ENCODE results near the gene TSHR. TPM values are rescaled to one million over a fixed set of nuclear protein-coding genes. Genes with fewer than 3 reads are reported as not detected.
A peak's percentile ranks its signal among the peaks of the same experiment; 100 is the strongest.

The TSHR gene
- total RNA-seq, 1 experiment from 2014 or later: not detected

DNA sequence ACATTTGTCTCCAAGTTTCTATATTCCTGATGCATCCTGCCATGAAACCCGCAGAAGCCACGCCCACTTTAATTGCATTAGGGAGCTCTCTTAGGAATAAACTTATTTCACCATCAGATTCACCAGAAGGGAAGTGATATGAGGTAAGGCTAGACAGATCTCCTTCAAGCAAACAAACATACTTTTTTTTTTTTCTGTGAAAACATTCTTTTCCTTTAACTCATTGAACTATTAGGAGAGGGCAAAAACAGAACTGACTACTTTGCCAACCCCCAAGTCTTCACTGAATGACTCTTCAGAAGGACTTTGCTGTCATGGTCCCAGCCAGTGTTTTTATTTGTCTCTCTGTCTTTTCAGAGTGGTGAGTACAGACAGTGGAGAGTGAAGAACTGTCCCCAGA, 216.9 kb downstream of the TSHR start:
- no peaks in the 10 kb centered on the region for H3K79me2 ChIP-seq (ENCODE audit: insufficient read depth, low read length)
- no peak overlapping the region for H3K27ac ChIP-seq (ENCODE audit: low read depth, low read length)
- peaks cover 3 to 13% of the 10 kb centered on the region in 2 experiments; a peak in 2 of 4 replicates for H3K4me1 ChIP-seq (ENCODE audit: control insufficient read depth in 1 of 2, insufficient read depth in 2 of 2, low read length in 2 of 2)
- no peaks in the 10 kb centered on the region for H4K20me1 ChIP-seq (ENCODE audit: insufficient read depth)
- no peak overlapping the region for H2AFZ ChIP-seq (ENCODE audit: low read depth, low read length, poor library complexity, severe bottlenecking)
- no peaks in the 10 kb centered on the region for H3K36me3 ChIP-seq (ENCODE audit: control insufficient read depth in 1 of 2, insufficient read depth in 2 of 2, low read length in 2 of 2)
- no peaks in the 10 kb centered on the region for H3K9me3 ChIP-seq (ENCODE audit: control insufficient read depth in 1 of 2, insufficient read depth in 1 of 2, low read depth in 1 of 2, low read length in 2 of 2)
- TF ChIP-seq EZH2phosphoT487 (IDR thresholded peaks at IDR 0.05; ENCODE audit: borderline replicate concordance) (no peak), EGR1 (IDR thresholded peaks at IDR 0.05; ENCODE audit: low read depth) (no peak), ZNF274 (IDR thresholded peaks at IDR 0.05; ENCODE audit: low read depth, low read length) (no peak), ELF1 (IDR thresholded peaks at IDR 0.05; ENCODE audit: borderline replicate concordance, low read depth) (no peak)
- TF ChIP-seq, protein P1, sequence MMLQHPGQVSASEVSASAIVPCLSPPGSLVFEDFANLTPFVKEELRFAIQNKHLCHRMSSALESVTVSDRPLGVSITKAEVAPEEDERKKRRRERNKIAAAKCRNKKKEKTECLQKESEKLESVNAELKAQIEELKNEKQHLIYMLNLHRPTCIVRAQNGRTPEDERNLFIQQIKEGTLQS (IDR thresholded peaks at IDR 0.05): no peak
- no TSS peak for BruUV-seq (replicated peaks)
- H3K4me2 ChIP-seq (ENCODE audit: low read length): no peak overlapping the region
- no peak for DNase-seq (ENCODE audit: low read depth, low spot score)
- H3K4me3 ChIP-seq (replicated peaks in 1 of 2; ENCODE audit: low read depth in 1 of 2, low read length in 2 of 2): no peak overlapping the region
- intact Hi-C loops (cut with micrococcal nuclease): loop anchor here (5.0 kb wide), 1 partner anchor 295 kb away; no protein-coding TSS in a partner anchor
- ATAC-seq: no peak
- no peaks in the 10 kb centered on the region for H3K27me3 ChIP-seq (ENCODE audit: insufficient read depth, low read length)
- CTCF ChIA-PET: interaction anchor here (1.4 to 1.8 kb wide), 2 partner anchors 9 to 292 kb away, joined by 3 to 4 read pairs; no protein-coding TSS in a partner anchor
- POLR2A ChIA-PET: no interaction called here
- RAD21 ChIA-PET (ENCODE audit: low non-redundant PET in 1 of 2, low total read pairs in 2 of 2, uncharacterized antibody in 2 of 2, unreplicated experiment in 2 of 2): no interaction called here
- no peaks in the 10 kb centered on the region for H3K9me2 ChIP-seq (ENCODE audit: insufficient read depth)
- H3K9ac ChIP-seq (ENCODE audit: low read length): no peak overlapping the region

DNA sequence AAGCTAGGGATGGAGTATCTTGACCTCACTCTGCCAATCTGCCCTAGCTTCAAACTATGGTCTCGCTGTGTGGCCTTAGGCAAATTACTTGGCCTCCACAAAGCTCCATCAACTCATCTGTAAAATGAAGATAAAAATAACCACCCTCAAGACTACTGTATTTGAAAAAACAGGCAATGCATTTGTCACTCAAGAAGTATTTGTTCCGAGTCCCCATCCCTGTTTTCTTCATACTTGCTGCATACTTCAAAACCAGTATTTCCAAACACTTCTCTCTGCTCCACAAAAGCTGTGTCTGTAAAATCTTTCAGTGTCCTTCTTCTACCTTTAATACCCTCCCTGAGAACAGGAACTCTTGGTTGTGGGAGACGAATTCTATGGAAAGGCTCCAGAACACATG, 217.5 kb downstream of the TSHR start:
- DNase-seq (ENCODE audit: low read depth, low spot score): no peak
- no peak overlapping the region for H3K4me3 ChIP-seq (replicated peaks in 1 of 2; ENCODE audit: low read depth in 1 of 2, low read length in 2 of 2)
- H3K9ac ChIP-seq (ENCODE audit: low read length): no peak overlapping the region
- ChIA-PET RAD21 (ENCODE audit: low non-redundant PET in 1 of 2, low total read pairs in 2 of 2, uncharacterized antibody in 2 of 2, unreplicated experiment in 2 of 2) (interaction anchor here in 1 of 2 experiments (0.6 kb wide), 1 partner anchor 29 kb away, joined by 3 read pairs; no protein-coding TSS in a partner anchor), POLR2A (no interaction called here), CTCF (interaction anchor here (1.8 kb wide), 1 partner anchor 292 kb away, joined by 3 read pairs; no protein-coding TSS in a partner anchor)
- peaks cover 3 to 13% of the 10 kb centered on the region in 2 experiments; a peak in 2 of 4 replicates for H3K4me1 ChIP-seq (ENCODE audit: control insufficient read depth in 1 of 2, insufficient read depth in 2 of 2, low read length in 2 of 2)
- no peaks in the 10 kb centered on the region for H3K9me2 ChIP-seq (ENCODE audit: insufficient read depth)
- BruUV-seq (replicated peaks): TSS peak; percentile 18
- no peak overlapping the region for H3K27ac ChIP-seq (ENCODE audit: low read depth, low read length)
- H3K9me3 ChIP-seq (ENCODE audit: control insufficient read depth in 1 of 2, insufficient read depth in 1 of 2, low read depth in 1 of 2, low read length in 2 of 2): no peaks in the 10 kb centered on the region
- ATAC-seq: no peak
- H4K20me1 ChIP-seq (ENCODE audit: insufficient read depth): no peaks in the 10 kb centered on the region
- no peaks in the 10 kb centered on the region for H3K36me3 ChIP-seq (ENCODE audit: control insufficient read depth in 1 of 2, insufficient read depth in 2 of 2, low read length in 2 of 2)
- no peak overlapping the region for H2AFZ ChIP-seq (ENCODE audit: low read depth, low read length, poor library complexity, severe bottlenecking)
- no peak overlapping the region for H3K4me2 ChIP-seq (ENCODE audit: low read length)
- intact Hi-C loops (cut with micrococcal nuclease): loop anchor here (5.0 kb wide), 1 partner anchor 294 kb away; no protein-coding TSS in a partner anchor
- H3K27me3 ChIP-seq (ENCODE audit: insufficient read depth, low read length): no peaks in the 10 kb centered on the region
- no peaks in the 10 kb centered on the region for H3K79me2 ChIP-seq (ENCODE audit: insufficient read depth, low read length)
- TF ChIP-seq, protein P1 (IDR thresholded peaks at IDR 0.05): no peak
- TF ChIP-seq ELF1 (IDR thresholded peaks at IDR 0.05; ENCODE audit: borderline replicate concordance, low read depth) (no peak), YY1 (IDR thresholded peaks at IDR 0.05; ENCODE audit: extremely low read depth, insufficient replicate concordance, low read depth, low read length) (no peak), ZFX (IDR thresholded peaks at IDR 0.05) (no peak), POLR2A (IDR thresholded peaks at IDR 0.05; ENCODE audit: borderline replicate concordance, extremely low read depth, insufficient read depth, insufficient read length) (no peak), TCF7L2 (IDR thresholded peaks at IDR 0.05; ENCODE audit: borderline replicate concordance, extremely low read depth, insufficient read depth, insufficient read length) (no peak), RAD21 (IDR thresholded peaks at IDR 0.05; ENCODE audit: low read depth) (no peak), EZH2phosphoT487 (IDR thresholded peaks at IDR 0.05; ENCODE audit: borderline replicate concordance) (no peak), EZH2 (IDR thresholded peaks at IDR 0.05) (no peak)
- TF ChIP-seq, protein P2, sequence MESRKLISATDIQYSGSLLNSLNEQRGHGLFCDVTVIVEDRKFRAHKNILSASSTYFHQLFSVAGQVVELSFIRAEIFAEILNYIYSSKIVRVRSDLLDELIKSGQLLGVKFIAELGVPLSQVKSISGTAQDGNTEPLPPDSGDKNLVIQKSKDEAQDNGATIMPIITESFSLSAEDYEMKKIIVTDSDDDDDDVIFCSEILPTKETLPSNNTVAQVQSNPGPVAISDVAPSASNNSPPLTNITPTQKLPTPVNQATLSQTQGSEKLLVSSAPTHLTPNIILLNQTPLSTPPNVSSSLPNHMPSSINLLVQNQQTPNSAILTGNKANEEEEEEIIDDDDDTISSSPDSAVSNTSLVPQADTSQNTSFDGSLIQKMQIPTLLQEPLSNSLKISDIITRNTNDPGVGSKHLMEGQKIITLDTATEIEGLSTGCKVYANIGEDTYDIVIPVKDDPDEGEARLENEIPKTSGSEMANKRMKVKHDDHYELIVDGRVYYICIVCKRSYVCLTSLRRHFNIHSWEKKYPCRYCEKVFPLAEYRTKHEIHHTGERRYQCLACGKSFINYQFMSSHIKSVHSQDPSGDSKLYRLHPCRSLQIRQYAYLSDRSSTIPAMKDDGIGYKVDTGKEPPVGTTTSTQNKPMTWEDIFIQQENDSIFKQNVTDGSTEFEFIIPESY (IDR thresholded peaks at IDR 0.05; ENCODE audit: extremely low read depth, insufficient replicate concordance, low read length): no peak
- TF ChIP-seq, protein P3, sequence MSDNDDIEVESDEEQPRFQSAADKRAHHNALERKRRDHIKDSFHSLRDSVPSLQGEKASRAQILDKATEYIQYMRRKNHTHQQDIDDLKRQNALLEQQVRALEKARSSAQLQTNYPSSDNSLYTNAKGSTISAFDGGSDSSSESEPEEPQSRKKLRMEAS (IDR thresholded peaks at IDR 0.05): no peak

Measured in HCT116 (cell line).